Fibroblast of pulmonary artery (primary cell): Measurements from ENCODE around the gene ZC3H13.

Experiments used
- DNase-seq: peaks from one replicate; pipeline ENCODE4 v3.0.0-alpha.2; 2010; ENCODE audit warnings: low read depth
- H3K4me3 ChIP-seq: replicated peaks from 2 replicates; pipeline ENCODE4 v1.5.1; 2011; ENCODE audit warnings: low read depth, mild to moderate bottlenecking, control low read depth, low read length, moderate library complexity
- CTCF ChIP-seq: IDR thresholded peaks from 2 replicates; pipeline ENCODE4 v1.5.1; 2011; ENCODE audit warnings: mild to moderate bottlenecking, control low read depth, low read length, inconsistent platforms; ENCODE audit errors: missing control alignments

Gene ZC3H13

GRCh38 chr13:45949161-45949560, 103.4 kb downstream of the ZC3H13 start:
- DNase-seq = no peak
- H3K4me3 ChIP-seq = no peak overlapping the region
- no peak for TF ChIP-seq CTCF

- DNase-seq = peak; percentile 40
- no peak overlapping the region for H3K4me3 ChIP-seq
- no peak for TF ChIP-seq CTCF
Measured at GRCh38 chr13:45943965-45944364, 108.6 kb downstream of the ZC3H13 start.

GRCh38 chr13:45943120-45943519, 109.4 kb downstream of the ZC3H13 start:
- TF ChIP-seq CTCF = no peak
- H3K4me3 ChIP-seq = no peak overlapping the region
- DNase-seq = no peak

- no peak overlapping the region for H3K4me3 ChIP-seq
- TF ChIP-seq CTCF = no peak
- no peak for DNase-seq
Measured at GRCh38 chr13:45941261-45941660, 111.3 kb downstream of the ZC3H13 start.

GRCh38 chr13:45940061-45940460, 112.5 kb downstream of the ZC3H13 start:
- no peak for TF ChIP-seq CTCF
- no peak for DNase-seq
- H3K4me3 ChIP-seq = no peak overlapping the region

- TF ChIP-seq CTCF = no peak
- H3K4me3 ChIP-seq = no peak overlapping the region
- no peak for DNase-seq
Measured at GRCh38 chr13:45936621-45937020, 115.9 kb downstream of the ZC3H13 start.

GRCh38 chr13:45934283-45934682, 118.3 kb downstream of the ZC3H13 start:
- DNase-seq = no peak
- TF ChIP-seq CTCF = no peak
- H3K4me3 ChIP-seq = no peak overlapping the region
